GM12878 (cell line): ENCODE measurements around the gene MAD2L2. TPM values are rescaled to one million over a fixed set of nuclear protein-coding genes. Genes with fewer than 3 reads are reported as not detected.

Experiments
- ATAC-seq: fragments of 200-7000 bp; cut with Tn5 transposase; 3 replicates; pipeline ENCODE4 v1.9.1; 2020; ENCODE audit warnings: mild to moderate bottlenecking, moderate library complexity
- BruUV-seq: library from RNA; stranded (reverse); fragments of 400-500 nt; replicated peaks from 2 replicates; lab custom pipeline; 2021; lab: Mats Ljungman, UMichigan
- CTCF ChIA-PET: fragments of 300-600 bp; sonication (Branson Sonifier 250); formaldehyde crosslinking; extraction: SDS; loops from one replicate; lab custom pipeline; 2021; ENCODE audit warnings: inconsistent platforms; lab: Yijun Ruan, JAX
- POLR2A ChIA-PET: fragments of 350-600 bp; formaldehyde crosslinking; extraction: SDS; loops from one replicate; lab custom pipeline; 2021; ENCODE audit warnings: inconsistent platforms; lab: Charles Lee
- RAD21 ChIA-PET: fragments of 300-600 bp; sonication (Branson Sonifier 250); formaldehyde crosslinking; loops from one replicate; lab custom pipeline; 2023; ENCODE audit warnings: antibody characterized with exemption; ENCODE audit not compliant: unreplicated experiment; lab: Charles Lee
- SMC1A ChIA-PET: fragments of 300-600 bp; sonication (Branson Sonifier 250); formaldehyde crosslinking; loops from one replicate; lab custom pipeline; 2023; ENCODE audit not compliant: unreplicated experiment, uncharacterized antibody; lab: Charles Lee
- DNase-seq: peaks from one replicate; pipeline ENCODE4 v3.0.0-alpha.2; 2011; ENCODE audit warnings: low read depth, low spot score
- FAIRE-seq: peaks from 3 replicates; lab custom pipeline; 2011; peaks lifted over from hg19 to GRCh38; lab: Jason Lieb, UNC
- H2AFZ ChIP-seq: 2 replicates; pipeline ENCODE4 v1.6.0; 2011; ENCODE audit warnings: low read depth, low read length, control low read depth; ENCODE audit not compliant: control insufficient read depth
- H3K27ac ChIP-seq: 2 replicates; pipeline ENCODE4 v1.5.1; 2011; ENCODE audit warnings: control low read depth; ENCODE audit not compliant: control insufficient read depth, insufficient read depth
- H3K27me3 ChIP-seq, 2 experiments: replicated peaks in 1 of 2; 2 replicates each; pipeline versions ENCODE4 v1.6.0 to v1.6.1; 2011; ENCODE audit warnings: low read length in 1 of 2; ENCODE audit not compliant: control insufficient read depth in 2 of 2, insufficient read depth in 2 of 2
- H3K36me3 ChIP-seq, 2 experiments: 2 replicates each; pipeline ENCODE4 v1.5.1; 2011; ENCODE audit warnings: low read length in 1 of 2; ENCODE audit not compliant: control insufficient read depth in 2 of 2, insufficient read depth in 2 of 2
- H3K4me1 ChIP-seq: 2 replicates; pipeline ENCODE4 v1.6.1; 2011; ENCODE audit warnings: mild to moderate bottlenecking, low read length, moderate library complexity, mixed read lengths; ENCODE audit not compliant: control insufficient read depth, insufficient read depth
- H3K4me2 ChIP-seq: 2 replicates; pipeline ENCODE4 v1.6.0; 2011; ENCODE audit warnings: control low read depth; ENCODE audit not compliant: control insufficient read depth, insufficient read depth
- H3K4me3 ChIP-seq: fragments of 200-600 bp; sonication (generic); 2 replicates; pipeline ENCODE4 v1.5.1; 2016
- H3K79me2 ChIP-seq: 2 replicates; pipeline ENCODE4 v1.6.0; 2011; ENCODE audit warnings: low read length; ENCODE audit not compliant: control insufficient read depth, insufficient read depth
- H3K9ac ChIP-seq: 2 replicates; pipeline ENCODE4 v1.8.0; 2011; ENCODE audit warnings: low read length, control low read depth, mixed read lengths; ENCODE audit not compliant: control insufficient read depth, insufficient read depth
- H3K9me3 ChIP-seq: replicated peaks from 3 replicates; pipeline ENCODE4 v1.5.1; 2011; ENCODE audit warnings: mild to moderate bottlenecking, low read length; ENCODE audit not compliant: control insufficient read depth, insufficient read depth
- H4K20me1 ChIP-seq: 2 replicates; pipeline ENCODE4 v1.6.0; 2011; ENCODE audit not compliant: control insufficient read depth, insufficient read depth
- EZH2 ChIP-seq: IDR thresholded peaks from 2 replicates; pipeline ENCODE4 v1.6.1; 2012; ENCODE audit warnings: low read depth, mild to moderate bottlenecking, control low read depth, inconsistent platforms, low read length, borderline replicate concordance; ENCODE audit not compliant: control insufficient read depth
- HCFC1 ChIP-seq: fragments of 150-350 bp; IDR thresholded peaks from 2 replicates; pipeline ENCODE4 v1.6.1; 2014; ENCODE audit warnings: low read length
- IRF3 ChIP-seq: fragments of 450-650 bp; IDR thresholded peaks from 2 replicates; pipeline ENCODE4 v1.6.1; 2014; ENCODE audit warnings: mild to moderate bottlenecking
- MEF2A ChIP-seq: IDR thresholded peaks from 2 replicates; pipeline ENCODE4 v1.6.1; 2011; ENCODE audit warnings: low read depth, mild to moderate bottlenecking, low read length, moderate library complexity; ENCODE audit not compliant: insufficient read depth
- NBN ChIP-seq: fragments of 450-650 bp; IDR thresholded peaks from 2 replicates; pipeline ENCODE4 v1.6.1; 2016
- POLR2AphosphoS2 ChIP-seq: IDR thresholded peaks from 2 replicates; pipeline ENCODE4 v1.6.1; 2011; ENCODE audit warnings: low read depth, mild to moderate bottlenecking, low read length, improper control_type of control experiment, moderate library complexity
- SMARCA5 ChIP-seq: fragments of 450-650 bp; IDR thresholded peaks from 2 replicates; pipeline ENCODE4 v1.6.1; 2017; ENCODE audit warnings: mild to moderate bottlenecking
- TCF12 ChIP-seq: IDR thresholded peaks from 2 replicates; pipeline ENCODE4 v1.6.1; 2011; ENCODE audit warnings: low read depth, mild to moderate bottlenecking, low read length
- WGBS: methylation state at CpG from one replicate; pipeline ENCODE4 v1.1.6; 2016; ENCODE audit warnings: low lambda C conversion rate; ENCODE audit not compliant: insufficient replicate concordance, insufficient coverage; ENCODE audit errors: missing lambda C conversion rate; 5-methylcytosine and 5-hydroxymethylcytosine counted together
- in situ Hi-C: fragments of 300-500 bp; cut with MboI; formaldehyde crosslinking; loops from 9 replicates; pipeline ENCODE4 v1.14.3; 2018; ENCODE audit warnings: mixed read lengths
- intact Hi-C: fragments of 100-400 bp; cut with micrococcal nuclease; formaldehyde crosslinking; loops from one replicate; pipeline ENCODE4 v1.14.2; 2022; ENCODE audit not compliant: unreplicated experiment
- polyA plus RNA-seq, 11 experiments: library from polyadenylated mRNA; depleted of rRNA in 4 of 11; unstranded in 6 of 11; stranded (reverse) in 5 of 11; fragments of >200 nt; fragmentation: Nextera tagmentation in 4 of 11; fragmentation: Illumina TruSeq in 1 of 11; extraction: Ambion mirVana in 4 of 11; extraction: Trizol in 1 of 11; gene quantifications; 1 replicate in 1 of 11; 2 replicates in 10 of 11; pipeline versions ENCODE4 v1.2.1 to v1.2.3, GENCODE V29; 2011 to 2016; ENCODE audit warnings: inconsistent platforms in 2 of 11, missing spikeins in 2 of 11, low read depth in 1 of 11
- total RNA-seq, 4 experiments: library from RNA; depleted of rRNA in 3 of 4; stranded (reverse); fragments of >200 nt in 3 of 4; fragmentation: Illumina TruSeq in 1 of 4; extraction: Trizol in 1 of 4; gene quantifications; 2 replicates each; pipeline versions ENCODE4 v1.2.1 to v1.2.3, GENCODE V29; 2013 to 2021

The MAD2L2 gene
- total and polyA plus RNA-seq, 10 of the 15 experiments (the other 5 are each of a cell fraction or from before 2014, with no cell fraction given) = 3.5 to 95.0 (median 53.2) TPM

GRCh38 chr1:11720525-11720924 is 39.6 kb upstream of the MAD2L2 start:
- Histone ChIP-seq H3K27me3 (no peaks in the 10 kb centered on the region), H3K4me1 (peaks cover 5% of the 10 kb centered on the region; the same call in 1 of the 2 replicates), H3K4me3 (no peak overlapping the region), H3K79me2 (no peaks in the 10 kb centered on the region), H3K9ac (no peak overlapping the region), H3K36me3 (no peaks in the 10 kb centered on the region), H4K20me1 (no peaks in the 10 kb centered on the region), H3K27ac (no peak overlapping the region), H3K4me2 (no peak overlapping the region), H3K9me3 (no peaks in the 10 kb centered on the region), H2AFZ (no peak overlapping the region)
- no peak for ATAC-seq
- FAIRE-seq = no peak
- ChIA-PET CTCF (interaction anchor here (0.7 to 3.9 kb wide), 11 partner anchors 11 to 137 kb away, joined by 3 to 36 read pairs (median 5); partner anchors contain the start of genes AGTRAP, FBXO2 and FBXO6), SMC1A (interaction anchor here (1.1 to 2.6 kb wide), 5 partner anchors 12 to 61 kb away, joined by 3 to 14 read pairs (median 8); partner anchors contain the start of gene FBXO6), POLR2A (no interaction called here), RAD21 (interaction anchor here (1.8 to 3.1 kb wide), 4 partner anchors 57 to 683 kb away, joined by 6 to 28 read pairs (median 19); partner anchors contain the start of gene FBXO6)
- in situ Hi-C loops (no loop called here), intact Hi-C loops (no loop called here)
- no TSS peak for BruUV-seq
- no peak for DNase-seq
- WGBS = 25% methylated on average over 4 of the region's 4 CpGs
- TF ChIP-seq TCF12 (no peak), NBN (no peak), IRF3 (no peak), HCFC1 (no peak), SMARCA5 (no peak), POLR2AphosphoS2 (no peak), EZH2 (no peak), MEF2A (no peak)
